ENCODE measurements around the gene CASKIN1.

- TF ChIP-seq POLR2AphosphoS5 (IDR thresholded peaks at IDR 0.05) (no peak), POLR2A (IDR thresholded peaks at IDR 0.05) (no peak), EP300 (IDR thresholded peaks at IDR 0.05; ENCODE audit: low read depth) (no peak)
- TF ChIP-seq, protein P1, sequence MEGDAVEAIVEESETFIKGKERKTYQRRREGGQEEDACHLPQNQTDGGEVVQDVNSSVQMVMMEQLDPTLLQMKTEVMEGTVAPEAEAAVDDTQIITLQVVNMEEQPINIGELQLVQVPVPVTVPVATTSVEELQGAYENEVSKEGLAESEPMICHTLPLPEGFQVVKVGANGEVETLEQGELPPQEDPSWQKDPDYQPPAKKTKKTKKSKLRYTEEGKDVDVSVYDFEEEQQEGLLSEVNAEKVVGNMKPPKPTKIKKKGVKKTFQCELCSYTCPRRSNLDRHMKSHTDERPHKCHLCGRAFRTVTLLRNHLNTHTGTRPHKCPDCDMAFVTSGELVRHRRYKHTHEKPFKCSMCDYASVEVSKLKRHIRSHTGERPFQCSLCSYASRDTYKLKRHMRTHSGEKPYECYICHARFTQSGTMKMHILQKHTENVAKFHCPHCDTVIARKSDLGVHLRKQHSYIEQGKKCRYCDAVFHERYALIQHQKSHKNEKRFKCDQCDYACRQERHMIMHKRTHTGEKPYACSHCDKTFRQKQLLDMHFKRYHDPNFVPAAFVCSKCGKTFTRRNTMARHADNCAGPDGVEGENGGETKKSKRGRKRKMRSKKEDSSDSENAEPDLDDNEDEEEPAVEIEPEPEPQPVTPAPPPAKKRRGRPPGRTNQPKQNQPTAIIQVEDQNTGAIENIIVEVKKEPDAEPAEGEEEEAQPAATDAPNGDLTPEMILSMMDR (IDR thresholded peaks at IDR 0.05) = no peak
These were observed 14.5 kb downstream of the CASKIN1 start for GRCh38 chr16:2181952-2182351.
